Measurements from ENCODE around the gene CFAP20DC. TPM values are rescaled to one million over a fixed set of nuclear protein-coding genes. Genes with fewer than 3 reads are reported as not detected.

The CFAP20DC gene
- total and polyA plus RNA-seq, 7 donors: 0.03 TPM; not detected in 4

DNA sequence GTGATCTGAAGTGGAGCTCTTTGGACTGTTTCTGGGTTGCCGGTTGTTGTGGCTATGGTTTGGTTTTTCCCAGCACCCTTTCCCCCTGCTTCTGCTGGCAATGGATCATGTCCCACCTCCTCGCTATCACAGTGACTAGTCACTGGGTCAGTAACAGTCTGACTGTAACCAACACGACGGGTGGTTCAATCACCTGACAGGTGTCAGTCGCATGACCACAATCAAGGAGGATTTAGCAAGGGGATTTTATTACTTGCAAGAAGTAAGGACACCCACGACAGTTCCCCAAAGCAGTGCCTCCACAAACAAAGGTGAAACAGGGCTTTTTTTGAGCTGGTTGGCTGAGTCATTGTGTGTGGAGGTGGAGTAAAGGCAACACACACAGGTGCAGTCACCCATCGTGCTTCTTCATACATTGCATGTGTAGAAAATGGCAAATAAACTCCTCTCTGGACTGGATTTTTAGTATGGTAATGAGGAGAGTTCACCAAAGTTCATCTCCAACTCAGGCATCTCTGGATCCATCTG, 324.4 kb downstream of the CFAP20DC start:
- no peak for ATAC-seq
- H3K4me3 ChIP-seq: no peak overlapping the region
- H3K36me3 ChIP-seq (ENCODE audit: insufficient read depth in 1 of 2, low read depth in 1 of 2): no peaks in the 10 kb centered on the region
- H3K27ac ChIP-seq: no peak overlapping the region
- 72 to 78% (median 78%) methylated on average over 7 of the region's 7 CpGs for WGBS, 3 donors
- no peaks in the 10 kb centered on the region for H3K4me1 ChIP-seq
- no peak for DNase-seq
- no peaks in the 10 kb centered on the region for H3K9me3 ChIP-seq
- intact Hi-C loops (cut with DNase I): no loop called here
- no peaks in the 10 kb centered on the region for H3K27me3 ChIP-seq (ENCODE audit: insufficient read depth in 3 of 3, low read length in 2 of 3)
- TF ChIP-seq, protein P1, sequence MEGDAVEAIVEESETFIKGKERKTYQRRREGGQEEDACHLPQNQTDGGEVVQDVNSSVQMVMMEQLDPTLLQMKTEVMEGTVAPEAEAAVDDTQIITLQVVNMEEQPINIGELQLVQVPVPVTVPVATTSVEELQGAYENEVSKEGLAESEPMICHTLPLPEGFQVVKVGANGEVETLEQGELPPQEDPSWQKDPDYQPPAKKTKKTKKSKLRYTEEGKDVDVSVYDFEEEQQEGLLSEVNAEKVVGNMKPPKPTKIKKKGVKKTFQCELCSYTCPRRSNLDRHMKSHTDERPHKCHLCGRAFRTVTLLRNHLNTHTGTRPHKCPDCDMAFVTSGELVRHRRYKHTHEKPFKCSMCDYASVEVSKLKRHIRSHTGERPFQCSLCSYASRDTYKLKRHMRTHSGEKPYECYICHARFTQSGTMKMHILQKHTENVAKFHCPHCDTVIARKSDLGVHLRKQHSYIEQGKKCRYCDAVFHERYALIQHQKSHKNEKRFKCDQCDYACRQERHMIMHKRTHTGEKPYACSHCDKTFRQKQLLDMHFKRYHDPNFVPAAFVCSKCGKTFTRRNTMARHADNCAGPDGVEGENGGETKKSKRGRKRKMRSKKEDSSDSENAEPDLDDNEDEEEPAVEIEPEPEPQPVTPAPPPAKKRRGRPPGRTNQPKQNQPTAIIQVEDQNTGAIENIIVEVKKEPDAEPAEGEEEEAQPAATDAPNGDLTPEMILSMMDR (IDR thresholded peaks at IDR 0.05): no peak

DNA sequence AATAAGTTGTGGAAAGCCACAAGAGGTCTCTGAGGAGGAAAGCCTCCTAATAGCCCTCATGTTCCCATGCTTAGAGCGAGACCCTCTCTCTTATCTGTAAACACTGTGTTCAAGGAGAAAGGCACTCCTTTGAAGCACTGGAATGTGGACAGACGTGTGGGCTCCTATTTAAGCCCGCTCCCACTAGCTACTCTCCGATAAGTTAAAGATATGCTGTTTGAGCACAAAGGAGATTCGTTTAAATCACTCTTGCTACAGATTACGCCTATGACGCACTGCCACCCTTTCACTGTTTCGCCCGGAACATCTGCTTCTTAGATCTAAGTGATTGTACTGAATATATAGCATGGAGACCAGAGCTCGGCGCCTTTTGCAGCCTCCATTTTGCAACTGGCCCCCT, 325.5 kb downstream of the CFAP20DC start:
- no peaks in the 10 kb centered on the region for H3K4me1 ChIP-seq
- 78 to 90% (median 85%) methylated on average over 11 of the region's 11 CpGs for WGBS, 3 donors
- no peaks in the 10 kb centered on the region for H3K27me3 ChIP-seq (ENCODE audit: insufficient read depth in 3 of 3, low read length in 2 of 3)
- H3K27ac ChIP-seq: no peak overlapping the region
- no peak overlapping the region for H3K4me3 ChIP-seq
- ATAC-seq (no peak), DNase-seq (no peak)
- no peaks in the 10 kb centered on the region for H3K36me3 ChIP-seq (ENCODE audit: insufficient read depth in 1 of 2, low read depth in 1 of 2)
- intact Hi-C loops (cut with DNase I): no loop called here
- H3K9me3 ChIP-seq: no peaks in the 10 kb centered on the region
- TF ChIP-seq, protein P1 (IDR thresholded peaks at IDR 0.05): no peak

DNA sequence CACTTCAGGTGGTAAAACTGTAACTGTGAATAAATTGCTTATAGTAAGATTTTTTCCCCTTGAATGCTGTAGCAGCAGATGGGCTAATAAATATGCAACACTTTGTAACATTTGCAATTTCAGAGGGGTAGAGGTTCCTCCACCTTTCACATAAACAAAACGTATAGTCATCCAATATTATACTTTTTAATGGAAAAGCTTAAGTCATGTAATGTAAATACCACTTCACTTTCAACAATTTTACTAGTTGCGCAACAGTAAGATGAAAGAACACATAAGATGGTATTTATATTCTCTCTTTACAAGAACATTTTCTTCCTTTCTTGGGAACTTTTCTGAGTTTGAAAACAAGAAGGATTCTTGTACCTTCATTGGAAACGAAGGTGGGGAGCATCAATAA, 326.7 kb downstream of the CFAP20DC start:
- H3K36me3 ChIP-seq (ENCODE audit: insufficient read depth in 1 of 2, low read depth in 1 of 2): no peaks in the 10 kb centered on the region
- DNase-seq (no peak), ATAC-seq (no peak)
- no peak overlapping the region for H3K4me3 ChIP-seq
- intact Hi-C loops (cut with DNase I): no loop called here
- no peaks in the 10 kb centered on the region for H3K4me1 ChIP-seq
- no peak overlapping the region for H3K27ac ChIP-seq
- no peaks in the 10 kb centered on the region for H3K27me3 ChIP-seq (ENCODE audit: insufficient read depth in 3 of 3, low read length in 2 of 3)
- TF ChIP-seq, protein P1 (IDR thresholded peaks at IDR 0.05): no peak
- WGBS, 3 donors: 68 to 82% (median 81%) methylated on average over 3 of the region's 3 CpGs
- no peaks in the 10 kb centered on the region for H3K9me3 ChIP-seq

DNA sequence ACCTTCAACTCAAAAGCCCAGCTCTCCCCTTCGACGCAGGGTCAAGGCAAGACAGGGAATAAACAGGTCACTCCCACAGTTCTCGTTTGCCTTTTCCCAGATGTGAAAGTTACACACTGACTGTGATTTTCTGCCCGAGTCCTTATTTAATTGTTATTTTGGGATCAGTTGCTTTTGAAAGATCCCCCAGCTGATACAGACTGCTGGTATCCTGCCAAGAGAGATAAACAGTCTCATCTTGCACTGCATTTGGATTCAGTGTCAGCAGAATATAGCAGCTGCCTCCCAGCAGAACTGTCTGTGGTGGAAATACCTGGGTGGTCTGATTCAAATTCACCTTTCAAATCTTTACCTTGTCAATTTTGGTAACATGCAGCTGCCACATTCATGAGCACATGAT, 327.3 kb downstream of the CFAP20DC start:
- H3K27me3 ChIP-seq (ENCODE audit: insufficient read depth in 3 of 3, low read length in 2 of 3): no peaks in the 10 kb centered on the region
- no peak overlapping the region for H3K4me3 ChIP-seq
- no peaks in the 10 kb centered on the region for H3K9me3 ChIP-seq
- H3K27ac ChIP-seq: no peak overlapping the region
- DNase-seq (no peak), ATAC-seq (no peak)
- intact Hi-C loops (cut with DNase I): no loop called here
- H3K36me3 ChIP-seq (ENCODE audit: insufficient read depth in 1 of 2, low read depth in 1 of 2): no peaks in the 10 kb centered on the region
- 18 to 30% (median 22%) methylated on average over 4 of the region's 4 CpGs for whole genome bisulfite sequencing, 3 donors
- TF ChIP-seq, protein P1 (IDR thresholded peaks at IDR 0.05): no peak
- H3K4me1 ChIP-seq: no peaks in the 10 kb centered on the region

DNA sequence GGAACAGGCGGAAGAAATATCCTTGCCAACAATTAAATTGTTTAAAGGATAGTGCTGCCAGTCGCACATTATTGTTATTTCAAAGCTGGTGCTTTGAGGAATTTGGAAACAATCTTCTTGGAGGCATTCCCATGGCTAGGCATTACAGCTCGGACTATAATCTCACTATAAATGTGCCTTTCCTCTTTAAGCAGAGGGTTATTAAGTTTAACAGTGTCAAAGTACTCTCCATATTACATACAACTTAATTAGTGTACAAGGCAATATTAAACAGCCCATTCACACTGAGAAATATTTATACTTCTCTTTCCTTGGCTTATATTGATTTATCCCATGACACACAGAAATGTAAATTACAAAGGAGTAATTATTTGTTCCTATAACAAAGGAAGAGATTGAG, 329.3 kb downstream of the CFAP20DC start:
- DNase-seq (no peak), ATAC-seq (no peak)
- Histone ChIP-seq H3K4me1 (no peaks in the 10 kb centered on the region), H3K4me3 (no peak overlapping the region), H3K36me3 (ENCODE audit: insufficient read depth in 1 of 2, low read depth in 1 of 2) (no peaks in the 10 kb centered on the region), H3K27me3 (ENCODE audit: insufficient read depth in 3 of 3, low read length in 2 of 3) (no peaks in the 10 kb centered on the region), H3K9me3 (no peaks in the 10 kb centered on the region), H3K27ac (no peak overlapping the region)
- 43 to 66% (median 57%) methylated on average over 3 of the region's 3 CpGs for WGBS, 3 donors
- intact Hi-C loops (cut with DNase I): no loop called here
- TF ChIP-seq, protein P1 (IDR thresholded peaks at IDR 0.05): no peak
